ENCODE results near the gene PARD6B.

DNA sequence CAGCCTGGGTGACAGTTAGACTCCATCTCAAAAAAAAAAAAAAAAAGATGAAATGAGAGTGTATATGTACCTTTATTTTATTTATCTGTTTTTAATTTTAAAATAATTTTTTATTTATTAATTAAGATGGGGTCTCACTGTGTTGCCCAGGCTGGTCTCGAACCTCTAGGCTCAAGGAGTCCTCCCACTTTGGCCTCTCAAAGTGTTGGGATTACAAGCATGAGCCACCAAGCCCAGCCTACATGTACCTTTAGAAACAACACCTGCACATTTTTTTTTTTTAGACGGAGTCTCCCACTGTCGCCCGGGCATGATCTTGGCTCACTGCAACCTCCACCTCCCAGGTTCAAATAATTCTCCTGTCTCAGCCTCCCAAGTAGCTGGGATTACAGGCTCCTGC, 12.1 kb upstream of the PARD6B start:
- TF ChIP-seq, protein P1, sequence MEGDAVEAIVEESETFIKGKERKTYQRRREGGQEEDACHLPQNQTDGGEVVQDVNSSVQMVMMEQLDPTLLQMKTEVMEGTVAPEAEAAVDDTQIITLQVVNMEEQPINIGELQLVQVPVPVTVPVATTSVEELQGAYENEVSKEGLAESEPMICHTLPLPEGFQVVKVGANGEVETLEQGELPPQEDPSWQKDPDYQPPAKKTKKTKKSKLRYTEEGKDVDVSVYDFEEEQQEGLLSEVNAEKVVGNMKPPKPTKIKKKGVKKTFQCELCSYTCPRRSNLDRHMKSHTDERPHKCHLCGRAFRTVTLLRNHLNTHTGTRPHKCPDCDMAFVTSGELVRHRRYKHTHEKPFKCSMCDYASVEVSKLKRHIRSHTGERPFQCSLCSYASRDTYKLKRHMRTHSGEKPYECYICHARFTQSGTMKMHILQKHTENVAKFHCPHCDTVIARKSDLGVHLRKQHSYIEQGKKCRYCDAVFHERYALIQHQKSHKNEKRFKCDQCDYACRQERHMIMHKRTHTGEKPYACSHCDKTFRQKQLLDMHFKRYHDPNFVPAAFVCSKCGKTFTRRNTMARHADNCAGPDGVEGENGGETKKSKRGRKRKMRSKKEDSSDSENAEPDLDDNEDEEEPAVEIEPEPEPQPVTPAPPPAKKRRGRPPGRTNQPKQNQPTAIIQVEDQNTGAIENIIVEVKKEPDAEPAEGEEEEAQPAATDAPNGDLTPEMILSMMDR (IDR thresholded peaks at IDR 0.05), result no peak
- TF ChIP-seq POLR2A (IDR thresholded peaks at IDR 0.05) (no peak), POLR2AphosphoS5 (IDR thresholded peaks at IDR 0.05) (no peak)

Measured in breast epithelium (tissue), 3 donors.